Activated CD4-positive, alpha-beta T cell treated with anti-CD3 and anti-CD28 coated beads, Interleukin-2, amount 10 ng/mL, durations not matched to agents 24 days and 14 days (primary cell): ENCODE measurements around the gene S100A10. TPM values are rescaled to one million over a fixed set of nuclear protein-coding genes. Genes with fewer than 3 reads are reported as not detected.

Experiments used
- DNase-seq: peaks from one replicate; pipeline ENCODE4 v3.0.0; 2022
- H3K27ac Mint-ChIP-seq: one replicate; pipeline ENCODE4 v1.8.0; 2022; ENCODE audit warnings: mild to moderate bottlenecking, mixed read lengths
- H3K27me3 Mint-ChIP-seq: one replicate; pipeline ENCODE4 v1.8.0; 2022; ENCODE audit warnings: mixed read lengths
- H3K36me3 Mint-ChIP-seq: one replicate; pipeline ENCODE4 v1.8.0; 2022; ENCODE audit warnings: low read depth, mild to moderate bottlenecking, mixed read lengths
- H3K4me1 Mint-ChIP-seq: one replicate; pipeline ENCODE4 v1.8.0; 2021; ENCODE audit warnings: mixed read lengths
- H3K4me3 Mint-ChIP-seq: one replicate; pipeline ENCODE4 v1.8.0; 2022; ENCODE audit warnings: mild to moderate bottlenecking, moderate library complexity, mixed read lengths
- H3K9me3 Mint-ChIP-seq: one replicate; pipeline ENCODE4 v1.8.0; 2021; ENCODE audit warnings: mixed read lengths
- intact Hi-C: fragments of 100-400 bp; cut with micrococcal nuclease; formaldehyde crosslinking; loops from one replicate; pipeline ENCODE4 v1.15.1; 2023
- total RNA-seq: library from RNA; stranded (reverse); gene quantifications from 2 replicates; pipeline ENCODE4 v1.2.3, GENCODE V29; 2022

The S100A10 gene
- total RNA-seq, 1 donor from 2014 or later, result 103 TPM

DNA sequence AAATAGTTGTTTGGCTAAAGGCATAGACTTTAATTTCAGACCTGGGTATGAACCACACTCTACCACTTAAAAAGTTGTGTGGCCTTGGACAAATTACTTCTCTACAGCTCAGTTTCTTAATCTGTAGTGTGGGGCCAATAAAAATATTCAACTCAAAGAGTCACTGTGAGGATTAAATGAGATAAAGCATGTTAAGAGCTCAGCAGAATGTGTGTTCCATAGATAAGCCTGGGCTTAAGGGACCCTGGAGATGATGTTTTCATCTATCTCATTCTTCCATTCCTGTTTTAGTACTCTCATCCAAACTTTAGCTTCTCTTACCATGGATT is 17.7 kb downstream of the S100A10 start:
- DNase-seq, result no peak
- H3K27ac Mint-ChIP-seq, result no peak overlapping the region
- H3K27me3 Mint-ChIP-seq, result peaks cover 21% of the 10 kb centered on the region
- H3K36me3 Mint-ChIP-seq, result peaks cover 11% of the 10 kb centered on the region
- intact Hi-C loops, result no loop called here
- peaks cover 24% of the 10 kb centered on the region for H3K4me1 Mint-ChIP-seq
- H3K4me3 Mint-ChIP-seq, result no peak overlapping the region
- H3K9me3 Mint-ChIP-seq, result no peaks in the 10 kb centered on the region

DNA sequence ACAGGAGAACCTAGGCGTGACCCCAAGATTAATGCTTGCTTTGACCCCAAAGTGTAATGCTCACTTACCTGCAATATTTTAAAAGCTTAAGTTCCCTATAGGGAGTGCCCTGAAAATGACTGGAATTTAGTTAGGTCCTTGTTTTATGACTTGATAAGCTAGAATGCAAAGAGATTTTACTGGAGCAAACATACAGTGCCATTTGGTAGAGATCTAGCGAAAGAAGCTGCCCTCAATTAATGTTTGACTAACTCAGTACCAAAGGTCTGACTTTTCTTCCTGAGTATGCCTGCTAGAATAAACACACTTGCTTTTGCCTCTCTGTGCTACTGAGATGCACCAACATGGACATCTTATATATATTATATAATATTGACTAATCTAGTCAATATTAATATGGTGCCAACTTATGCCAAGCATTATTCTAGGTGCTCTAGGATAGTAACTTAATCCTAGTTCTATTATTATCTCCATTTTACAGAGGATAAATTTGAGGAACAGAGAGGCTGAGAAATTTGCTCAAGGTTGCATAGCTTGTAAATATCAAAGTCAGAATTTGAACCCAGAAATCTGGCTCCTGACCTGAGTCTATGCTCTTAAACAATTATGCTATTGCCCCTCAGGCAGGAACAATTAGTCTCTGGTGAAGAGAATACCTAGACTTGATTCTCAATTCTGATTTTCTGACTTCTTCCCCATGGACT is 18.2 kb downstream of the S100A10 start:
- peaks cover 24% of the 10 kb centered on the region for H3K4me1 Mint-ChIP-seq
- H3K9me3 Mint-ChIP-seq, result no peaks in the 10 kb centered on the region
- peaks cover 6% of the 10 kb centered on the region for H3K36me3 Mint-ChIP-seq
- DNase-seq, result no peak
- no peak overlapping the region for H3K4me3 Mint-ChIP-seq
- no peak overlapping the region for H3K27ac Mint-ChIP-seq
- intact Hi-C loops, result no loop called here
- peaks cover 21% of the 10 kb centered on the region for H3K27me3 Mint-ChIP-seq

DNA sequence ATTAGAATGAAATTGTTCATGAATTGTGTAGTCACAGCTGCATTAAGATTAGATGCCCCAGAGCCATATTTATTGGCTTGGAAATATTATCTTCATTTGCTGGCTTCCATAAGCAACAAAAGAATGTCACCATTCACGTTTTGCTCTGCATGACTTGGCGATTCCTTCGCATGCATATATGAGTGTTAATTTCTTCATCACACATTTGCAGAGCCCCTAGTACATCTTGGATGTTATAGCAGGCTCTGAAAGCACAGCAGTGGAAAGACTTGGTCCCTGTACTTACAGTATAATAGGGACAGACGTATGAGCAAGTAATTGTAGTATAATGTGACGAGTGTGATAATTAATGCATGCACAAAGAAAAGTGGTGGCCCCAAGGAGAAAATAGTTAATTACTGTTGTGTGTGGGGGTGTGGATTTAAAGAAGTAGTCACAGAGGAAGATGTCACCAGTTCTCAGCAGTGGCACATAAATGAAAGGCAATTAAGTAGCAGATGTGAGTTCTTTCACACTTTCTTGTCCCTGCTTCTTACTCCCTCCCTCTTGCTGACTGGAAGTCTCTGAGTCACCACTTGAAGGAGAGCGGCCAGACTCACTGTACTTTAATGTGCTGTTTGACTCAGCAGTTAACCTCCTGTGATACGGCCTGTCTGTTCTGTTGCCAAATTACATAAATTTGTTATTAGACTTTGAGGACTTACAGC is 21.0 kb downstream of the S100A10 start:
- peak; percentile 75 for DNase-seq
- H3K9me3 Mint-ChIP-seq, result no peaks in the 10 kb centered on the region
- intact Hi-C loops, result loop anchor here (1.0 to 2.0 kb wide), 2 partner anchors 12 to 32 kb away; no protein-coding TSS in a partner anchor

DNA sequence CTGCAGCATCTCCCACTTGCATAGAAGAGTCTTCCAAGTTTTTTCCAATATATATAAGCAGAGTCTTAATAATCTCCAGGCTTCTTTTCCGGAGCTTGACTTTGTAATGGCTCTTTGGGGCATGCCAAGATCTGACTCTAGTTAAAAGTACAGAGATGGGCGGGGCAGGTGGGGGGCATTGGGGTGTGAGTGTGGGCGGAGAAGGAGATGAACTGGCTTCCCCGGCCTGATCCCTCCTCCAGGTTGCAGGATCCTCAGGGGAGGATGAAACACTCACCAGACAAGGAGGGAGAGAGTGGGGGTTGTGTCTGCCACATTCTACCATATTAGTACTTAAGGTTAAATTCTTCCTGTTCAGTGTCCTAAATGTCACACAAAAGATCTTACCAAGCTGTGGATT is 23.0 kb downstream of the S100A10 start:
- H3K27ac Mint-ChIP-seq, result no peak overlapping the region
- H3K27me3 Mint-ChIP-seq, result peaks cover 23% of the 10 kb centered on the region
- no peaks in the 10 kb centered on the region for H3K9me3 Mint-ChIP-seq
- intact Hi-C loops, result no loop called here
- no peak overlapping the region for H3K4me3 Mint-ChIP-seq
- H3K4me1 Mint-ChIP-seq, result peaks cover 29% of the 10 kb centered on the region
- no peaks in the 10 kb centered on the region for H3K36me3 Mint-ChIP-seq
- no peak for DNase-seq

More for the DNA sequence above, 21.0 kb downstream of the S100A10 start:
- H3K27me3 Mint-ChIP-seq, result peaks cover 16% of the 10 kb centered on the region
- H3K36me3 Mint-ChIP-seq, result no peaks in the 10 kb centered on the region
- H3K4me3 Mint-ChIP-seq, result no peak overlapping the region
- H3K27ac Mint-ChIP-seq, result peak overlapping the region; percentile 39
- peaks cover 26% of the 10 kb centered on the region for H3K4me1 Mint-ChIP-seq

DNA sequence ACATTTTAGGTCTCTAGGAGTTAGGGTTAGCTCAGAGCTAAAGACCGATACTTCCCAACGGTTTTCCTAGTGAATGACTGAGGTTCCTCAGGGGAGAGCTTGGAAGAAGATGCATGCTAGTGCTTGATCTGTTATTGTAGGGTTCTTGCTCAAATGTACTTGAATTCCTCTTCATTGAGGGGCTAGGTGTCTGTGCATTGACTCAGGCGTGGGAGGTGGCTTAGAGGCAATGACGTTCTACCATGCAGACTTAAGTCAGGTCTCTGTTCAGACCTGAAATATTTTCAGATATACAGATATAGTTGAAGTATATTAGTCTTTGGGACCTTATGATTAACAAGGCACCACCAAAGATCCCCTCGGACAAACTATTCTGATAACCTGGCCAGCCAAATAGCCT is 23.5 kb downstream of the S100A10 start:
- H3K27ac Mint-ChIP-seq, result no peak overlapping the region
- H3K4me3 Mint-ChIP-seq, result no peak overlapping the region
- peaks cover 23% of the 10 kb centered on the region for H3K27me3 Mint-ChIP-seq
- H3K36me3 Mint-ChIP-seq, result no peaks in the 10 kb centered on the region
- intact Hi-C loops, result no loop called here
- H3K9me3 Mint-ChIP-seq, result no peaks in the 10 kb centered on the region
- H3K4me1 Mint-ChIP-seq, result peaks cover 29% of the 10 kb centered on the region
- no peak for DNase-seq

DNA sequence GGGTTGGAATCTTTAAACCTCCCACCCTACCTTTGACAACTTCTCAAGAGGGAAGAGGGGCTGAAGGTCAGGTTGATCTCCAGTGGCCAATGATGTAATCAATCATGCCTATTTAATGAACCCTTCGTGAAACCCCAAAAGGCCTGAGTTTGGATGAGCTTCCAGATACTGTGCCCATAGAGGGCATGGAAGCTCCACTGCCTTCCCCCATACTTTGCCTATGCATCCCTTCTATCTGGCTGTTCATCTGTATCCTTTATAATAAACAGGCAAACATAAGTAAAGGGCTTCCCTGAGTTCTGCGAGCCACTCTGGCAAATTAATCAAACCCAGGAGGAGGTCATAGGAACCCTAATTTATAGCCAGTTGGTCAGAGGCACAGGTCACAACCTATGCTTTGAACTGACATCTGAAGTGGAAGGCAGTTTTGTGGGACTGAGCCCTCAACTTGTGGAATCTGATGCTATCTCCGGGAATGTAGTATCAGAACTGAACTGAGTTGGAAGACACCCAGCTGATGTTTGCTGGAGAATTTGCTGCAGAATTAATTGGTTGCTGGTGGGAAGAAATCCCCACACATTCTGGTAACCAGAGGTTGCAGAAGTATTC is 24.8 kb downstream of the S100A10 start:
- H3K9me3 Mint-ChIP-seq, result no peaks in the 10 kb centered on the region
- no peak for DNase-seq
- intact Hi-C loops, result loop anchor here (1.0 to 5.0 kb wide), 4 partner anchors 16 to 44 kb away; no protein-coding TSS in a partner anchor
- H3K36me3 Mint-ChIP-seq, result no peaks in the 10 kb centered on the region
- H3K27me3 Mint-ChIP-seq, result peaks cover 22% of the 10 kb centered on the region
- H3K4me3 Mint-ChIP-seq, result no peak overlapping the region
- no peak overlapping the region for H3K27ac Mint-ChIP-seq
- peaks cover 27% of the 10 kb centered on the region for H3K4me1 Mint-ChIP-seq

DNA sequence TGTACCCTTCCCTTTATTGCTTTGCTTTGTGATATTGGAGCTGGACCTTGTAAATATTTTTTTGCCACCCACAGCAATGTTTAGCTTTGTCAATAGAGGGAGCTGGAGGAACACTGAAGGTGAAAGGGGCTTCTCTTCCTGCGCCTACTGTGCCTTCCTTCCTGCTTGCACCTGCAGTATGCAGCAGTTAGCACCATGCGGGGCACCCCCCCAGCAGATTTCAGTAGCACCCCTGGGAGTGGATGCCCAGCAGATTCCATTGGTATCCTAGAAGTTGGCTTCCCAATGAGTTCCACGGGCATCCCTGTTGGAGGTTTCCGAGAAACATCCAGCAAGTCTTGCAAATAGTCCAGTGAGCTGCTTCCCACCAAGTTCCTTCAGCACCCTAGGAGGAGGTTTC is 25.6 kb downstream of the S100A10 start:
- Mint-ChIP-seq H3K27ac (no peak overlapping the region), H3K36me3 (no peaks in the 10 kb centered on the region)

DNA sequence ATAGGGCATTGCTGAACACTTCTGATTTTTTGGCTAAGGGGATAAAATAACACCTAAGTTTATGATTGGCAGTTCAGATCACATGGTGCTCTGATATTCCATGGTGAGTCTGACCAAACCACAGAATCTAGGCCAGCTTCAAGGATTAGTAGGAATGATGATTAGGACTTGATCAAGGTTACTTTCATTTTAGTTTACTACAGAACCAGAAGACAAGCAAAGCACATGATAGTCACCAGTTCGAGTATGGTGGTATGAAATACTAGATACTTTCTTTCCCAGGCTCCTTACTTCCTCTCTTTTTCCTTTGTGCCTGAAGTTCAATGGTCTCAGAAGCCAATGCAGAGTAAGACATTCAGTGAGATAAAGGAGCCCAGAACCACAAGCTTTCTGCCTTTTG is 26.6 kb downstream of the S100A10 start:
- Mint-ChIP-seq H3K9me3 (no peaks in the 10 kb centered on the region), H3K4me1 (peaks cover 15% of the 10 kb centered on the region), H3K4me3 (no peak overlapping the region), H3K27ac (no peak overlapping the region), H3K36me3 (no peaks in the 10 kb centered on the region), H3K27me3 (peaks cover 25% of the 10 kb centered on the region)
- intact Hi-C loops, result loop anchor here (5.0 kb wide), 1 partner anchor 35 kb away; no protein-coding TSS in a partner anchor
- DNase-seq, result no peak

More for the DNA sequence above, 25.6 kb downstream of the S100A10 start:
- Mint-ChIP-seq H3K27me3 (peaks cover 25% of the 10 kb centered on the region), H3K4me3 (no peak overlapping the region), H3K4me1 (peaks cover 23% of the 10 kb centered on the region), H3K9me3 (no peaks in the 10 kb centered on the region)
- intact Hi-C loops, result loop anchor here (1.0 to 5.0 kb wide), 4 partner anchors 17 to 45 kb away; no protein-coding TSS in a partner anchor
- peak; percentile 89 for DNase-seq

DNA sequence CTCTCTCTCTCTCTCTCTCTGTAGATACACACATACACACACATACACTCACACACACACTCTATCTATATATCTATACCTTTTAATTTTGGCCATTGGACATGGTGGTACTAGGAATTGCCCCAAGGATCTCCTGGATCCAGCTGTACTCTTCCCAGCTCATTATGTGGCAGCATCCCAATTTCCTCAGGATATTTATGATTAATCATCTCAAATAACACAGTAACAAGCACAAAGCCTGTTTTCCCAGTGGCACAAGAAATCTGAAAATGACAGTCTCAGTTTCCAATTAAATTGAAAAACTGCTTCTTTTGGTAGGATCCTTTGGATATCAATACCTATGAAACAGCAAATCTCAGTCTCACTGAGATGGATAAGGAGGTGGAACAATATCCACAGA is 27.6 kb downstream of the S100A10 start:
- H3K4me3 Mint-ChIP-seq, result no peak overlapping the region
- no peaks in the 10 kb centered on the region for H3K9me3 Mint-ChIP-seq
- H3K27ac Mint-ChIP-seq, result no peak overlapping the region
- H3K36me3 Mint-ChIP-seq, result no peaks in the 10 kb centered on the region
- DNase-seq, result no peak
- peaks cover 15% of the 10 kb centered on the region for H3K4me1 Mint-ChIP-seq
- H3K27me3 Mint-ChIP-seq, result peaks cover 27% of the 10 kb centered on the region
- intact Hi-C loops, result loop anchor here (5.0 kb wide), 1 partner anchor 34 kb away; no protein-coding TSS in a partner anchor

DNA sequence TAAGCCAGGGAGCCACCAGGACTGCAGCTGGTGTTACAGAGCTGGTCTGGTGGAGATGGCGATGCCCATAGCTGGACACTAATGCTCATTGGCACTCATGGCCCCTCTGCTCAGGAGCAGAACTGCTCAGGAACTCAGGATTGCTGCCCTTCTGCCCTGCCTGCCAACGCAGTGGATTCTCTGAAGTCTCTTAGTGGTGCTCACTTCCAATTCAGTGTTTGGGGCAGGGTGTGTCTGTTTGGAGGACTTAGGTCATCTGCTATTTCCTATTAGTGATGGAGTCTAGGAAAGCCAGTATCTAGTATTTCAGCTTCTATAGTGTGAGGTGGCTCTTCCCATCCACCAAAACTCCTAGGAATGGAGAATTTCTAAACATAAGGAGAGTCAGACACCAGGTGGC is 29.1 kb downstream of the S100A10 start:
- Mint-ChIP-seq H3K4me1 (peaks cover 14% of the 10 kb centered on the region), H3K36me3 (no peaks in the 10 kb centered on the region), H3K9me3 (no peaks in the 10 kb centered on the region), H3K27me3 (peaks cover 27% of the 10 kb centered on the region), H3K27ac (no peak overlapping the region), H3K4me3 (no peak overlapping the region)
- no peak for DNase-seq
- intact Hi-C loops, result no loop called here

DNA sequence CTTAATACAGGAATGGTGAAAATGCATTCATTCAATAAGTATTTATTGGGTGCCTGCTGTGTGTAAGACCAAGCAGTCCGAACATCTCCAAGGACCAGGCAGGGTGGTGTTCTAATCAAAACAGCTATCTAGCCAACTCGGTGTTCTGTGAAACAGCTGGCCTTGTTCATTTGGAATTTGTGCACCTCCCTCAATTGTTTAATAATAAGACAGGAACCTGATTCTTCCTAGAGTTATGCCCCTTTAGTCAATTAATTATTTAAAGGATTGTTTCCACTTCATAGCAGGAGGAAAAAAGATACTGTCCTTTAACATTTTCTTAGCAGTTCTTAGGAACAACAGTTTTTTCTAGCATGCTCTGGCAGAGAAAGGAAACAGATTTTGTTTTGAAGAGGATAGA is 30.4 kb downstream of the S100A10 start:
- Mint-ChIP-seq H3K27me3 (peaks cover 27% of the 10 kb centered on the region), H3K4me1 (peaks cover 10% of the 10 kb centered on the region), H3K36me3 (no peaks in the 10 kb centered on the region), H3K9me3 (no peaks in the 10 kb centered on the region), H3K27ac (no peak overlapping the region), H3K4me3 (no peak overlapping the region)
- DNase-seq, result no peak
- intact Hi-C loops, result no loop called here

DNA sequence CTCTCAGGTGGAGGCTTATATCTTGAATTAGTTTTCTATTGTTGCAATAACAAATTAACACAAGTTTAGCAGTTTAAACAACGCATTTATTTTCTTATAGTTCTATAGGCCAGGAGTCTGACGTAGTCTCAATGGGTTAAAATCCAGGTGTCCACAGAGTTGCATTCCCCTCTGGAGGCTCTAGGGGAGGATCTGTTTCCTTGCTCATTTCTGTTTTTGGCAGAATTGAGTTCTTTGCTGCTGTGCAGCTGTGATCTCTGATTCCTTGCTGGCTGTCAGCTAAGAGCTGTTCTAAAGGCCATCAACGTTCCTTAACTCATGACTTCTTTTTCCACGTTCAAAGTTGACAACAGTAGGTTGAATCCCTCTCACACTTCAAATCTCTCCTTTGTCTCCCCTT is 31.8 kb downstream of the S100A10 start:
- Mint-ChIP-seq H3K27ac (no peak overlapping the region), H3K4me1 (peaks cover 2% of the 10 kb centered on the region), H3K36me3 (no peaks in the 10 kb centered on the region), H3K9me3 (no peaks in the 10 kb centered on the region), H3K27me3 (peaks cover 23% of the 10 kb centered on the region), H3K4me3 (no peak overlapping the region)
- intact Hi-C loops, result no loop called here
- no peak for DNase-seq

DNA sequence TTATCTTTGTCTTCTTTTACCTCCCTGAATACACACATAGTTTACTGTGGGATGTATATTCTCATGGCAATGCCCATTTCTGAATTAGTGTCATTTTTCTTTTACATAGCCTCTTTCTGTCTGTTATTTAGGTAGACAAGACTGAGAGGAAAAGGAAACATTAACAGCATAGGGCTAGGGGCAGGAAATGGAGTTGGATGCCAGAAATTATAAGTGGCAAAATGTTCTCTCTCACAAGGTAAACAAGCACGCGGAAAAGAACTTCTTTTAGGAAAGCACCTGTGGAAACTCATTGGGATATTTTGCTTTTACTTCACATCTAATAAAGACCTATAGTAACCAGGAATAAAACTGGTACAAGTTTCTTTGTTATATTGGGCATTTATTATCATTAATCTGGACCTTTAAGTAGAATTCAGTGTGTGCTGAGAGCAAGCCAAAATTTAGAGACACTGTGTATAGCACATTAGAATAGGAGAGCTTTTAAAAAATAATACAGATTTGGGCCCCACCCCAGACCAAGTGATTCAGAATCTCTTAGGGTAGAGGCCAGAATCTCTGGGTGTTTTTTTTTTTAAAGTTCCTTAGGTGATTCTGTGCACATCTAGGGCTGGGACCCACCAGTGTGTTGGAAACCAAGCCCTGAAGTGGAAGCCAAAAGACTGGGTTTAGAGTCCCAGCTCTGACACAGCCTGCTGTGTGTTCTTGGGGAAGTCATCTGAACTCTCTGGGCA is 32.7 kb downstream of the S100A10 start:
- H3K27me3 Mint-ChIP-seq, result peaks cover 20% of the 10 kb centered on the region
- no peaks in the 10 kb centered on the region for H3K36me3 Mint-ChIP-seq
- DNase-seq, result no peak
- H3K9me3 Mint-ChIP-seq, result no peaks in the 10 kb centered on the region
- H3K4me1 Mint-ChIP-seq, result peaks cover 2% of the 10 kb centered on the region
- intact Hi-C loops, result no loop called here
- no peak overlapping the region for H3K27ac Mint-ChIP-seq
- no peak overlapping the region for H3K4me3 Mint-ChIP-seq
